Activated CD4-positive, CD25-positive, alpha-beta regulatory T cell treated with anti-CD3 and anti-CD28 coated beads, Interleukin-2, amount 50 U/mL, for 16 hours (primary cell): ENCODE results near the gene HGF.

Source experiments
- DNase-seq: peaks from one replicate; pipeline ENCODE4 v3.0.0-alpha.2; 2020; ENCODE audit warnings: low read depth, low spot score

Gene HGF

GRCh38 chr7:81684033-81684432, 85.8 kb downstream of the HGF start:
- no peak for DNase-seq

- no peak for DNase-seq
These were observed 87.0 kb downstream of the HGF start for GRCh38 chr7:81682873-81683272.

- DNase-seq = no peak
These were observed 89.7 kb downstream of the HGF start for GRCh38 chr7:81680120-81680519.

GRCh38 chr7:81676813-81677212, 93.0 kb downstream of the HGF start:
- DNase-seq = no peak

- DNase-seq = no peak
These were observed 93.6 kb downstream of the HGF start for GRCh38 chr7:81676105-81676811.

GRCh38 chr7:81674431-81674830, 95.4 kb downstream of the HGF start:
- no peak for DNase-seq

GRCh38 chr7:81672872-81673271, 97.0 kb downstream of the HGF start:
- no peak for DNase-seq

GRCh38 chr7:81669476-81670105, 100.3 kb downstream of the HGF start:
- DNase-seq = no peak

GRCh38 chr7:81666209-81666608, 103.6 kb downstream of the HGF start:
- DNase-seq = no peak

- DNase-seq = no peak
These were observed 104.6 kb downstream of the HGF start for GRCh38 chr7:81665236-81665635.

GRCh38 chr7:81664304-81664703, 105.5 kb downstream of the HGF start:
- DNase-seq = no peak

- no peak for DNase-seq
These were observed 107.3 kb downstream of the HGF start for GRCh38 chr7:81662531-81662930.

GRCh38 chr7:81659697-81660395, 110.0 kb downstream of the HGF start:
- DNase-seq = no peak

- DNase-seq = no peak
These were observed 112.3 kb downstream of the HGF start for GRCh38 chr7:81657551-81657950.

- no peak for DNase-seq
These were observed 114.6 kb downstream of the HGF start for GRCh38 chr7:81655271-81655670.

- DNase-seq = no peak
These were observed 117.6 kb downstream of the HGF start for GRCh38 chr7:81652225-81652624.
